WTC11 (cell line): ENCODE results near the gene DCBLD2. TPM values are rescaled to one million over a fixed set of nuclear protein-coding genes. Genes with fewer than 3 reads are reported as not detected.
"Not testable (repeated sequence)": the region's sequence is repeated elsewhere in the genome, so short reads cannot be mapped to it uniquely, and the experiment has no call there.

Source experiments
- ATAC-seq: fragments of 200-7000 bp; cut with Tn5 transposase; 2 replicates; pipeline ENCODE4 v1.10.0; 2021; ENCODE audit warnings: mild to moderate bottlenecking, moderate library complexity
- CTCF ChIA-PET: fragments of 300-600 bp; sonication (Branson Sonifier 250); formaldehyde crosslinking; loops from one replicate; lab custom pipeline; 2021; ENCODE audit warnings: antibody characterized with exemption; lab: Charles Lee
- POLR2A ChIA-PET: fragments of 350-600 bp; sonication (Branson Sonifier 250); formaldehyde crosslinking; loops from one replicate; lab custom pipeline; 2021; ENCODE audit warnings: antibody characterized with exemption; lab: Charles Lee
- DNase-seq: peaks from one replicate; pipeline ENCODE4 v3.0.0; 2021; ENCODE audit warnings: low spot score
- H3K27ac Mint-ChIP-seq: 2 replicates; pipeline ENCODE4 v1.8.0; 2021; ENCODE audit warnings: mixed read lengths
- H3K27me3 Mint-ChIP-seq: 2 replicates; pipeline ENCODE4 v1.8.0; 2021; ENCODE audit warnings: low read depth, mild to moderate bottlenecking, moderate library complexity, mixed read lengths
- H3K36me3 Mint-ChIP-seq: 2 replicates; pipeline ENCODE4 v1.8.0; 2021; ENCODE audit warnings: mixed read lengths
- H3K4me1 Mint-ChIP-seq: 2 replicates; pipeline ENCODE4 v1.8.0; 2022; ENCODE audit warnings: mixed read lengths
- H3K4me3 Mint-ChIP-seq: 2 replicates; pipeline ENCODE4 v1.8.0; 2021; ENCODE audit warnings: mild to moderate bottlenecking, moderate library complexity, mixed read lengths
- H3K9me3 Mint-ChIP-seq: 2 replicates; pipeline ENCODE4 v1.8.0; 2021; ENCODE audit warnings: mixed read lengths
- ATF1 ChIP-seq: sonication (generic); formaldehyde crosslinking; IDR thresholded peaks from 2 replicates; pipeline ENCODE4 v1.8.1; 2023; ENCODE audit warnings: mild to moderate bottlenecking, moderate library complexity, missing genetic modification reagents
- CBFB ChIP-seq: sonication (generic); formaldehyde crosslinking; IDR thresholded peaks from 2 replicates; pipeline ENCODE4 v1.8.1; 2022; ENCODE audit warnings: mild to moderate bottlenecking, low read depth, missing genetic modification reagents
- ESRRA ChIP-seq: sonication (generic); formaldehyde crosslinking; IDR thresholded peaks from 2 replicates; pipeline ENCODE4 v1.8.1; 2022; ENCODE audit warnings: mild to moderate bottlenecking, missing genetic modification reagents, borderline replicate concordance
- FOXP1 ChIP-seq: sonication (generic); formaldehyde crosslinking; IDR thresholded peaks from 2 replicates; pipeline ENCODE4 v1.8.0; 2022; ENCODE audit warnings: missing genetic modification reagents, mild to moderate bottlenecking, moderate library complexity, borderline replicate concordance
- GABPB1 ChIP-seq: sonication (generic); formaldehyde crosslinking; IDR thresholded peaks from 2 replicates; pipeline ENCODE4 v1.8.1; 2023; ENCODE audit warnings: mild to moderate bottlenecking, missing genetic modification reagents
- MXD4 ChIP-seq: fragments of 250-450 bp; sonication (Bioruptor Pico); IDR thresholded peaks from 2 replicates; pipeline ENCODE4 v1.8.0; 2021; ENCODE audit warnings: mild to moderate bottlenecking, moderate library complexity, borderline replicate concordance
- RORB ChIP-seq: fragments of 250-450 bp; sonication (Bioruptor Pico); IDR thresholded peaks from 2 replicates; pipeline ENCODE4 v1.9.0; 2021; ENCODE audit warnings: mild to moderate bottlenecking
- ZNF219 ChIP-seq: sonication (generic); formaldehyde crosslinking; IDR thresholded peaks from 2 replicates; pipeline ENCODE4 v1.8.0; 2023; ENCODE audit warnings: missing genetic modification reagents, mild to moderate bottlenecking, borderline replicate concordance
- ZNF532 ChIP-seq: fragments of 250-450 bp; sonication (Bioruptor Pico); IDR thresholded peaks from 2 replicates; pipeline ENCODE4 v1.9.0; 2021; ENCODE audit warnings: mild to moderate bottlenecking, borderline replicate concordance
- total RNA-seq: library from RNA; stranded (reverse); gene quantifications from 3 replicates; pipeline ENCODE4 v1.2.3, GENCODE V29; 2021
- TF ChIP-seq, protein P1 (sequence below): sonication (generic); formaldehyde crosslinking; IDR thresholded peaks from 2 replicates; pipeline ENCODE4 v1.8.1; 2023; ENCODE audit warnings: mild to moderate bottlenecking, missing genetic modification reagents
- TF ChIP-seq, protein P2 (sequence below): sonication (generic); formaldehyde crosslinking; IDR thresholded peaks from 2 replicates; pipeline ENCODE4 v1.8.1; 2022; ENCODE audit warnings: mild to moderate bottlenecking, missing genetic modification reagents, moderate library complexity, borderline replicate concordance

The DCBLD2 gene
- total RNA-seq, 1 experiment from 2014 or later: 47.9 TPM

DNA sequence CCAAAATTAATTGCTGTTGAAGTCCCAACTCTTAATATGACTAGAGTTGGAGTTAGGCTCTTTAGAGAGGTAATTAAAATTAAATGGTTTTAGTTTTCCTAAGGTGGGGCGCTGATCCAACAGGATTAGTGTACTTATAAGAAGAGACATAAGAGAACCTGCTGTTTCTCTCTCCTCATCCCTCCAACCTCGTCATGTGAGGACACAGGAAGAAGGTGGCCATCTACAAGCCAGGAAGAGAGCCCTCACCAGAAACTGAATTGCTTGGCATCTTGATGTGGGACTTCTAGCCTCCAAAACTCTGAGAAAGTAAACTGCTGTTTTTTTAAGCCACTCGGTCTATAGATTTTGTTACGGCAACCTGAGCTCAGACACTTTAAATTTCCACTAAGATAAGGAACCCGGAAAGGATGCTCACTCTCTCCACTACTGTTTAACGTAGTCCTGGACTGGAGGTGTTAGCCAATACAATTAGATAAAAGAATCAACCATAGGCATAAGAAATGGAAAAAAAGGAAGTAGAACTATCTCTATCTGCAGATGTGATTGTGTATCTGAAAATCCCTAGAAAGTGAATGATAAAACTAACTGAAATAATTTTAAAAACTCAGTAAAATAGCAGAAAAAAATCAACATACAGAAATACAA, 26.8 kb downstream of the DCBLD2 start:
- ChIA-PET CTCF (no interaction called here), POLR2A (no interaction called here)
- H3K4me3 Mint-ChIP-seq: no peak overlapping the region
- H3K9me3 Mint-ChIP-seq: 0 out of 2 replicates have a peak, but pooled peaks cover 1% of the 10 kb centered on the region
- no peak for DNase-seq
- H3K4me1 Mint-ChIP-seq: no peaks in the 10 kb centered on the region; the same call in 1 of the 2 replicates
- no peak overlapping the region for H3K27ac Mint-ChIP-seq
- peaks cover 9% of the 10 kb centered on the region for H3K36me3 Mint-ChIP-seq
- no peaks in the 10 kb centered on the region for H3K27me3 Mint-ChIP-seq
- no peak for ATAC-seq
- TF ChIP-seq, protein P1, sequence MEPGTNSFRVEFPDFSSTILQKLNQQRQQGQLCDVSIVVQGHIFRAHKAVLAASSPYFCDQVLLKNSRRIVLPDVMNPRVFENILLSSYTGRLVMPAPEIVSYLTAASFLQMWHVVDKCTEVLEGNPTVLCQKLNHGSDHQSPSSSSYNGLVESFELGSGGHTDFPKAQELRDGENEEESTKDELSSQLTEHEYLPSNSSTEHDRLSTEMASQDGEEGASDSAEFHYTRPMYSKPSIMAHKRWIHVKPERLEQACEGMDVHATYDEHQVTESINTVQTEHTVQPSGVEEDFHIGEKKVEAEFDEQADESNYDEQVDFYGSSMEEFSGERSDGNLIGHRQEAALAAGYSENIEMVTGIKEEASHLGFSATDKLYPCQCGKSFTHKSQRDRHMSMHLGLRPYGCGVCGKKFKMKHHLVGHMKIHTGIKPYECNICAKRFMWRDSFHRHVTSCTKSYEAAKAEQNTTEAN (CRISPR knock-in tag): no peak
- TF ChIP-seq RORB (CRISPR knock-in tag) (no peak), ATF1 (CRISPR knock-in tag) (no peak), ZNF219 (no peak), MXD4 (CRISPR knock-in tag) (no peak)
- TF ChIP-seq, protein P2, sequence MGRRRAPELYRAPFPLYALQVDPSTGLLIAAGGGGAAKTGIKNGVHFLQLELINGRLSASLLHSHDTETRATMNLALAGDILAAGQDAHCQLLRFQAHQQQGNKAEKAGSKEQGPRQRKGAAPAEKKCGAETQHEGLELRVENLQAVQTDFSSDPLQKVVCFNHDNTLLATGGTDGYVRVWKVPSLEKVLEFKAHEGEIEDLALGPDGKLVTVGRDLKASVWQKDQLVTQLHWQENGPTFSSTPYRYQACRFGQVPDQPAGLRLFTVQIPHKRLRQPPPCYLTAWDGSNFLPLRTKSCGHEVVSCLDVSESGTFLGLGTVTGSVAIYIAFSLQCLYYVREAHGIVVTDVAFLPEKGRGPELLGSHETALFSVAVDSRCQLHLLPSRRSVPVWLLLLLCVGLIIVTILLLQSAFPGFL (CRISPR knock-in tag): no peak

- no peaks in the 10 kb centered on the region for H3K27me3 Mint-ChIP-seq
- DNase-seq: no peak
- no peaks in the 10 kb centered on the region for H3K4me1 Mint-ChIP-seq
- no peak overlapping the region for H3K4me3 Mint-ChIP-seq
- POLR2A ChIA-PET: no interaction called here
- CTCF ChIA-PET: no interaction called here
- H3K36me3 Mint-ChIP-seq: peaks cover 44% of the 10 kb centered on the region
- TF ChIP-seq ZNF532 (no peak), FOXP1 (CRISPR knock-in tag) (no peak), GABPB1 (CRISPR knock-in tag) (no peak), ESRRA (CRISPR knock-in tag) (no peak), CBFB (CRISPR knock-in tag) (no peak)
- TF ChIP-seq, all 79 proteins: peak for 0
- no peak for ATAC-seq
- Mint-ChIP-seq H3K9me3 (peaks cover 24% of the 10 kb centered on the region), H3K27ac (no peak overlapping the region)
These were observed 32.1 kb downstream of the DCBLD2 start for GRCh38 chr3:98869391-98869790.

DNA sequence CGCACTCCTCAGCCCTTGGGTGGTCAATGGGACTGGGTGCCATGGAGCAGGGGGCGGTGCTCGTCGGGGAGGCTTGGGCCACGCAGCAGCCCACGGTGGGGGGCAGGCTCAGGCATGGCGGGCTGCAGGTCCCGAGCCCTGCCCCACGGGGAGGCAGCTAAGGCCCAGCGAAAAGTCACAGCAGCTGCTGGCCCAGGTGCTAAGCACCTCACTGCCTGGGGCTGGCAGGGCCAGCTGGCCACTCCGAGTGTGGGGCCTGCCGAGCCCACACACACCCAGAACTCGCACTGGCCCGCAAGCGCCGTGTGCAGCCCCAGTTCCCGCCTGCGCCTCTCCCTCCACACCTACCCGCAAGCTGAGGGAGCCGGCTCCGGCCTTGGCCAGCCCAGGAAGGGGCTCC, 43.5 kb downstream of the DCBLD2 start:
- H3K27me3 Mint-ChIP-seq, ATAC-seq, H3K27ac Mint-ChIP-seq, H3K4me1 Mint-ChIP-seq, H3K4me3 Mint-ChIP-seq, POLR2A ChIA-PET, DNase-seq: not testable (repeated sequence)
- Mint-ChIP-seq H3K9me3 (peaks cover 54% of the 10 kb centered on the region), H3K36me3 (peaks cover 57% of the 10 kb centered on the region)
- CTCF ChIA-PET: interaction anchor here (0.6 kb wide), 1 partner anchor 41 kb away, joined by 3 read pairs; no protein-coding TSS in a partner anchor

DNA sequence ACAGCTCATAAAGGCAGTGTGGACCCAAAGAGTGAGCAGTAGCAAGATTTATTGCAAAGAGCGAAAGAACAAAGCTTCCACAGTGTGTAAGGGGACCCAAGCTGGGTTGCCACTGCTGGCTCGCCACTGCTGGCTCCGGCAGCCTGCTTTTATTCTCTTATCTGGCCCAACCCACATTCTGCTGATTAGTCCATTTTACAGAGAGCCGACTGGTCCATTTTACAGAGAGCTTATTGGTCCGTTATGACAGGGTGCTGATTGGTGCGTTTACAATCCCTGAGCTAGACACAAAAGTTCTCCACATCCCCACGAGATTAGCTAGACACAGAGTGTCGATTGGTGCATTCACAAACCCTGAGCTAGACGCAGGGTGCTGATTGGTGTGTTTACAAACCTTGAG, 44.2 kb downstream of the DCBLD2 start:
- Mint-ChIP-seq H3K9me3 (peaks cover 49% of the 10 kb centered on the region), H3K36me3 (peaks cover 51% of the 10 kb centered on the region)
- ATAC-seq, DNase-seq, H3K27ac Mint-ChIP-seq, H3K4me1 Mint-ChIP-seq, H3K27me3 Mint-ChIP-seq, CTCF ChIA-PET, H3K4me3 Mint-ChIP-seq: not testable (repeated sequence)
- POLR2A ChIA-PET: interaction anchor here (0.6 kb wide), 1 partner anchor 264 kb away, joined by 3 read pairs; the partner anchor contains the start of gene CPOX
